CD14-positive monocyte (primary cell): Measurements from ENCODE around the gene DNAI2. TPM values are rescaled to one million over a fixed set of nuclear protein-coding genes. Genes with fewer than 3 reads are reported as not detected.

Experiments used
- DNase-seq, 3 donors: peaks; one replicate each; pipeline ENCODE4 v3.0.0-alpha.2; 2011 to 2022
- H2AFZ ChIP-seq: 2 replicates; pipeline ENCODE4 v1.6.0; 2012; ENCODE audit warnings: mild to moderate bottlenecking, low read depth, low read length, inconsistent platforms; ENCODE audit not compliant: insufficient read depth, poor library complexity, severe bottlenecking
- H3K27ac ChIP-seq, 2 donors: 1 replicate in 1 of 2; 2 replicates in 1 of 2; pipeline ENCODE4 v1.5.1; 2012 to 2013; ENCODE audit warnings: low read length in 2 of 2, control low read depth in 1 of 2, inconsistent platforms in 1 of 2, low read depth in 1 of 2, mild to moderate bottlenecking in 1 of 2
- H3K27me3 ChIP-seq, 2 donors: one replicate each; pipeline versions ENCODE4 v1.6.0 to v1.6.1; 2011 to 2013; ENCODE audit warnings: low read length in 2 of 2; ENCODE audit not compliant: control insufficient read depth in 2 of 2, insufficient read depth in 2 of 2
- H3K36me3 ChIP-seq, 2 donors: replicated peaks in 1 of 2; 1 replicate in 1 of 2; 2 replicates in 1 of 2; pipeline versions ENCODE4 v1.5.1 to v1.6.1; 2012 to 2013; ENCODE audit warnings: low read length in 2 of 2, control low read depth in 1 of 2, inconsistent platforms in 1 of 2, mild to moderate bottlenecking in 1 of 2; ENCODE audit not compliant: insufficient read depth in 2 of 2, control insufficient read depth in 1 of 2
- H3K4me1 ChIP-seq, 2 donors: 1 replicate in 1 of 2; 2 replicates in 1 of 2; pipeline versions ENCODE4 v1.5.1 to v1.6.1; 2012 to 2013; ENCODE audit warnings: low read length in 2 of 2, control low read depth in 1 of 2, inconsistent platforms in 1 of 2, mild to moderate bottlenecking in 1 of 2, moderate library complexity in 1 of 2; ENCODE audit not compliant: insufficient read depth in 2 of 2, control insufficient read depth in 1 of 2
- H3K4me2 ChIP-seq: replicated peaks from 2 replicates; pipeline ENCODE3; 2012; ENCODE audit warnings: low read length, moderate library complexity, mild to moderate bottlenecking; ENCODE audit not compliant: poor library complexity, severe bottlenecking; ENCODE audit errors: extremely low read depth
- H3K4me3 ChIP-seq, 3 experiments: fragments of 200-600 bp in 1 of 3; sonication (generic) in 1 of 3; replicated peaks in 1 of 3; 1 replicate in 2 of 3; 2 replicates in 1 of 3; pipeline ENCODE4 v1.5.1; 2011 to 2013; ENCODE audit warnings: low read length in 3 of 3, mild to moderate bottlenecking in 3 of 3, control low read depth in 2 of 3, low read depth in 2 of 3, inconsistent platforms in 1 of 3, moderate library complexity in 1 of 3
- H3K79me2 ChIP-seq: 2 replicates; pipeline ENCODE4 v1.6.0; 2012; ENCODE audit warnings: mild to moderate bottlenecking, control low read depth, inconsistent platforms, low read length, moderate library complexity; ENCODE audit not compliant: insufficient read depth
- H3K9ac ChIP-seq: 2 replicates; pipeline ENCODE4 v1.6.0; 2017; ENCODE audit warnings: low read length, mild to moderate bottlenecking; ENCODE audit not compliant: insufficient read depth, poor library complexity, severe bottlenecking
- H3K9me3 ChIP-seq, 2 donors: replicated peaks in 1 of 2; 1 replicate in 1 of 2; 2 replicates in 1 of 2; pipeline versions ENCODE4 v1.5.1 to v1.6.1; 2012 to 2013; ENCODE audit warnings: low read length in 2 of 2, control low read depth in 1 of 2; ENCODE audit not compliant: control insufficient read depth in 1 of 2, insufficient read depth in 1 of 2
- H4K20me1 ChIP-seq: 2 replicates; pipeline ENCODE4 v1.6.0; 2012; ENCODE audit warnings: mild to moderate bottlenecking, low read length, control low read depth, moderate library complexity; ENCODE audit not compliant: insufficient read depth
- H3K27ac Mint-ChIP-seq, 7 donors: one replicate each; pipeline ENCODE4 v1.8.0; 2020; ENCODE audit warnings: mild to moderate bottlenecking in 7 of 7, mixed read lengths in 7 of 7, moderate library complexity in 6 of 7, inconsistent platforms in 2 of 7
- H3K27me3 Mint-ChIP-seq, 3 donors: one replicate each; pipeline ENCODE4 v1.8.0; 2021 to 2022; ENCODE audit warnings: low read depth in 3 of 3, mild to moderate bottlenecking in 3 of 3, mixed read lengths in 3 of 3, moderate library complexity in 3 of 3, inconsistent platforms in 1 of 3
- H3K36me3 Mint-ChIP-seq, 2 donors: one replicate each; pipeline ENCODE4 v1.8.0; 2020; ENCODE audit warnings: mixed read lengths in 2 of 2, inconsistent platforms in 1 of 2, mild to moderate bottlenecking in 1 of 2
- H3K4me1 Mint-ChIP-seq: one replicate; pipeline ENCODE4 v1.8.0; 2020; ENCODE audit warnings: mild to moderate bottlenecking, mixed read lengths
- H3K4me3 Mint-ChIP-seq, 2 donors: one replicate each; pipeline ENCODE4 v1.8.0; 2020; ENCODE audit warnings: mild to moderate bottlenecking in 2 of 2, mixed read lengths in 2 of 2, moderate library complexity in 1 of 2
- H3K9me3 Mint-ChIP-seq, 7 donors: one replicate each; pipeline ENCODE4 v1.8.0; 2020 to 2022; ENCODE audit warnings: mixed read lengths in 7 of 7, mild to moderate bottlenecking in 6 of 7, moderate library complexity in 6 of 7, inconsistent platforms in 2 of 7
- CTCF ChIP-seq: fragments of 200-600 bp; IDR thresholded peaks from one replicate; pipeline ENCODE4 v1.8.0; 2022; ENCODE audit warnings: antibody characterized with exemption, mild to moderate bottlenecking
- WGBS: methylation state at CpG from one replicate; pipeline ENCODE4 v1.1.5; 2013; ENCODE audit warnings: missing lambda C conversion rate; ENCODE audit not compliant: insufficient coverage; 5-methylcytosine and 5-hydroxymethylcytosine counted together
- intact Hi-C, 2 donors: fragments of 100-400 bp; cut with micrococcal nuclease; formaldehyde crosslinking; loops; one replicate each; pipeline versions ENCODE4 v1.15.0 to v1.15.1; 2023
- polyA plus RNA-seq, 3 donors: library from polyadenylated mRNA; depleted of rRNA in 1 of 3; unstranded in 2 of 3; stranded (reverse) in 1 of 3; fragments of 300-500 nt in 2 of 3; fragments of >200 nt in 1 of 3; fragmentation: Illumina TruSeq in 2 of 3; gene quantifications; 1 replicate in 2 of 3; 2 replicates in 1 of 3; pipeline ENCODE4 v1.2.3, GENCODE V29; 2012 to 2021

The DNAI2 gene
- polyA plus RNA-seq, 3 donors = 0.07 TPM; not detected in 2

- Mint-ChIP-seq H3K9me3 (no peaks in the 10 kb centered on the region), H3K4me3 (no peak overlapping the region), H3K27me3 (peaks cover 18 to 22% (median 19%) of the 10 kb centered on the region in 3 donors), H3K4me1 (peaks cover 22% of the 10 kb centered on the region), H3K27ac (no peak overlapping the region), H3K36me3 (no peaks in the 10 kb centered on the region)
- Histone ChIP-seq H3K4me3 (no peak overlapping the region), H3K9ac (no peak overlapping the region), H3K9me3 (no peaks in the 10 kb centered on the region), H3K27me3 (peaks cover 0 to 11% of the 10 kb centered on the region in 2 donors), H3K36me3 (no peaks in the 10 kb centered on the region), H4K20me1 (no peaks in the 10 kb centered on the region), H3K4me2 (no peak overlapping the region), H3K4me1 (peaks cover 17 to 18% of the 10 kb centered on the region in 2 donors), H3K27ac (no peak overlapping the region), H2AFZ (no peak overlapping the region), H3K79me2 (no peaks in the 10 kb centered on the region)
- no peak for DNase-seq
- intact Hi-C loops = no loop called here
- no peak for TF ChIP-seq CTCF
- 86% methylated on average over 10 of the region's 14 CpGs for WGBS
These were observed 13.1 kb downstream of the DNAI2 start for GRCh38 chr17:74287031-74287602.

DNA sequence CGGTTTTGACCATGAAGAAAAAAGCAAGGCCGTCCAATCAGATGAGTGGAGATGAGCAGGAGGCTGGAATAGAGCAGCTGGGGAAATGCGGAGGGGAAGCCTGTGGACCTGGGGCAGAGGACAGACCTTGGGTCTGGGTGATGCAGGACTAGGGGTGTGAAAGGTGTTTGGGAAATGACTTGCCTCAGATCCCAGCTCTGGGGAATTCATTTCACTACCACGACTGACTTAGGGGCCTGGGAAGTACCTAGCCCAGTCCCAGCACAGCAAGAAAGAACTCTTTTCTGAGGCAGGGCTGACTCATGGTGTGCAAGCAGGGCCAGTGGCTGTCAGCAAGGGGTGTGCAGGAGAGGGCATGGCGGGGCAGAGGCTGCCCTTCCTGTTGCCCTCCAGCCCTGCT lies 14.8 kb downstream of the DNAI2 start:
- H3K4me3 Mint-ChIP-seq = no peak overlapping the region
- H3K36me3 ChIP-seq = no peaks in the 10 kb centered on the region
- peaks cover under 1 to 2% of the 10 kb centered on the region in 2 donors for H3K4me1 ChIP-seq
- H3K9me3 Mint-ChIP-seq = no peaks in the 10 kb centered on the region
- peaks cover 10% of the 10 kb centered on the region for H3K4me1 Mint-ChIP-seq
- peaks cover 0 to 11% of the 10 kb centered on the region in 2 donors for H3K27me3 ChIP-seq
- DNase-seq = no peak
- no peak for TF ChIP-seq CTCF
- no peaks in the 10 kb centered on the region for H3K36me3 Mint-ChIP-seq
- H3K4me3 ChIP-seq = no peak overlapping the region
- H3K4me2 ChIP-seq = no peak overlapping the region
- H3K27ac Mint-ChIP-seq = no peak overlapping the region
- H3K9me3 ChIP-seq = no peaks in the 10 kb centered on the region
- H2AFZ ChIP-seq = no peak overlapping the region
- no peaks in the 10 kb centered on the region for H4K20me1 ChIP-seq
- H3K9ac ChIP-seq = no peak overlapping the region
- 77% methylated on average over 5 of the region's 5 CpGs for WGBS
- no peak overlapping the region for H3K27ac ChIP-seq
- peaks cover 18 to 21% (median 19%) of the 10 kb centered on the region in 3 donors for H3K27me3 Mint-ChIP-seq
- no peaks in the 10 kb centered on the region for H3K79me2 ChIP-seq
- intact Hi-C loops = no loop called here
